Hepatocyte (in vitro differentiated cells): ENCODE data around the gene EXOC7. TPM values are rescaled to one million over a fixed set of nuclear protein-coding genes. Genes with fewer than 3 reads are reported as not detected.

Source experiments
- DNase-seq: peaks from one replicate; pipeline ENCODE4 v3.0.0-alpha.2; 2016; ENCODE audit warnings: low spot score
- H2AFZ ChIP-seq: fragments of 200-600 bp; sonication (generic); 2 replicates; pipeline ENCODE4 v1.6.0; 2016; ENCODE audit warnings: antibody characterized with exemption, mild to moderate bottlenecking
- H3K27ac ChIP-seq: fragments of 200-600 bp; sonication (generic); 2 replicates; pipeline ENCODE4 v1.5.1; 2016; ENCODE audit warnings: mild to moderate bottlenecking
- H3K27me3 ChIP-seq: fragments of 200-600 bp; sonication (generic); 2 replicates; pipeline ENCODE4 v1.6.1; 2016
- H3K36me3 ChIP-seq: fragments of 200-600 bp; sonication (generic); replicated peaks from 2 replicates; pipeline ENCODE4 v1.5.1; 2016; ENCODE audit warnings: low read depth; ENCODE audit not compliant: insufficient read depth
- H3K4me1 ChIP-seq: fragments of 200-600 bp; sonication (generic); 2 replicates; pipeline ENCODE4 v1.5.1; 2016; ENCODE audit warnings: mild to moderate bottlenecking, moderate library complexity; ENCODE audit not compliant: insufficient read depth
- H3K4me2 ChIP-seq: fragments of 200-600 bp; sonication (generic); 2 replicates; pipeline ENCODE4 v1.6.0; 2016
- H3K4me3 ChIP-seq: fragments of 200-600 bp; sonication (generic); 2 replicates; pipeline ENCODE4 v1.5.1; 2016; ENCODE audit warnings: mild to moderate bottlenecking
- H3K79me2 ChIP-seq: fragments of 200-600 bp; sonication (generic); 2 replicates; pipeline ENCODE4 v1.6.0; 2017; ENCODE audit warnings: mild to moderate bottlenecking
- H3K9me2 ChIP-seq: fragments of 200-600 bp; sonication (generic); replicated peaks from 2 replicates; pipeline ENCODE4 v1.6.0; 2017; ENCODE audit warnings: mild to moderate bottlenecking; ENCODE audit not compliant: insufficient read depth
- H3K9me3 ChIP-seq: fragments of 200-600 bp; sonication (generic); 2 replicates; pipeline ENCODE4 v1.5.1; 2016; ENCODE audit warnings: low read depth, mild to moderate bottlenecking
- H4K20me1 ChIP-seq: fragments of 200-600 bp; sonication (generic); 2 replicates; pipeline ENCODE4 v1.6.0; 2016; ENCODE audit warnings: mild to moderate bottlenecking; ENCODE audit not compliant: insufficient read depth, poor library complexity, severe bottlenecking
- EZH2 ChIP-seq: fragments of 200-600 bp; sonication (generic); IDR thresholded peaks from 2 replicates; pipeline ENCODE4 v1.6.1; 2016; ENCODE audit warnings: antibody characterized with exemption, mild to moderate bottlenecking, borderline replicate concordance
- EZH2phosphoT487 ChIP-seq: fragments of 200-600 bp; sonication (generic); IDR thresholded peaks from one replicate; pipeline ENCODE4 v1.6.1; 2018; ENCODE audit warnings: antibody characterized with exemption, mild to moderate bottlenecking, low read depth, moderate library complexity; ENCODE audit not compliant: unreplicated experiment, severe bottlenecking
- WGBS: methylation state at CpG from one replicate; pipeline ENCODE4 v1.1.6; 2016; ENCODE audit warnings: low lambda C conversion rate; ENCODE audit errors: missing lambda C conversion rate; 5-methylcytosine and 5-hydroxymethylcytosine counted together
- polyA plus RNA-seq: library from polyadenylated mRNA; unstranded; fragments of >200 nt; fragmentation: Nextera tagmentation; extraction: Ambion mirVana; gene quantifications from 2 replicates; pipeline ENCODE4 v1.2.1, GENCODE V29; 2016
- total RNA-seq: library from RNA; depleted of rRNA; stranded (reverse); fragments of >200 nt; gene quantifications from 2 replicates; pipeline ENCODE4 v1.2.3, GENCODE V29; 2014
- TF ChIP-seq, protein P1 (sequence below): fragments of 200-600 bp; sonication (generic); IDR thresholded peaks from 2 replicates; pipeline ENCODE4 v1.5.1; 2016; ENCODE audit warnings: antibody characterized with exemption, mild to moderate bottlenecking; ENCODE audit not compliant: poor library complexity

Gene EXOC7
- total and polyA plus RNA-seq, 2 experiments from 2014 or later = 92.9 to 95.6 TPM

DNA sequence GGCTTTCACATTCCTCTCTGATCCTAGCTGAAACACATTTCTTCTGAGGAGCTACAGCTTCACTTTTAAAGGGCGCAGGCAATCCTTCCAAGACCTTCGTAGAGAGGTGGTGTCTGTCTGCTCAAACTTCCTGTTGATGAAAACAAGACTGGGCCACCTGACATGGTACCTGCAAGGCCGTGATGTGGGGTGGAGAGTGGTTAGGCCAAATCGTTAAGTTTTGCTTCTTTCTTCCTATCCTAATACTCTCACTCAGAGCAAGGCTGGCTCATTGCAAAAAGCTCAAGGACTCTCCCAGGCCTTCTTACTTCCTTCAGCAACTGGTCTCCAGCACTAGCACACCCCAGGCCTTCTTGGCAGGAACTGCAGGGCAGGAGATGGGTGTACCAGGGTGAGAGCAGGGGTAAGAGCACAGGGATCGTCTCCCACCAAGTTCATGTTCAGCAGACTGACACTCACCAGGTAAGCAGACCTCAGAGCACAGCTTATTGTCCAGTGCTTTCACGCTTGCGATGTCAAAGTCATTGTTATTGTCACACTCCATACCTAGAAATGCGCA, 48.4 kb upstream of the EXOC7 start:
- H3K36me3 ChIP-seq = no peaks in the 10 kb centered on the region
- no peak overlapping the region for H3K27ac ChIP-seq
- 94% methylated on average over 8 of the region's 8 CpGs for WGBS

DNA sequence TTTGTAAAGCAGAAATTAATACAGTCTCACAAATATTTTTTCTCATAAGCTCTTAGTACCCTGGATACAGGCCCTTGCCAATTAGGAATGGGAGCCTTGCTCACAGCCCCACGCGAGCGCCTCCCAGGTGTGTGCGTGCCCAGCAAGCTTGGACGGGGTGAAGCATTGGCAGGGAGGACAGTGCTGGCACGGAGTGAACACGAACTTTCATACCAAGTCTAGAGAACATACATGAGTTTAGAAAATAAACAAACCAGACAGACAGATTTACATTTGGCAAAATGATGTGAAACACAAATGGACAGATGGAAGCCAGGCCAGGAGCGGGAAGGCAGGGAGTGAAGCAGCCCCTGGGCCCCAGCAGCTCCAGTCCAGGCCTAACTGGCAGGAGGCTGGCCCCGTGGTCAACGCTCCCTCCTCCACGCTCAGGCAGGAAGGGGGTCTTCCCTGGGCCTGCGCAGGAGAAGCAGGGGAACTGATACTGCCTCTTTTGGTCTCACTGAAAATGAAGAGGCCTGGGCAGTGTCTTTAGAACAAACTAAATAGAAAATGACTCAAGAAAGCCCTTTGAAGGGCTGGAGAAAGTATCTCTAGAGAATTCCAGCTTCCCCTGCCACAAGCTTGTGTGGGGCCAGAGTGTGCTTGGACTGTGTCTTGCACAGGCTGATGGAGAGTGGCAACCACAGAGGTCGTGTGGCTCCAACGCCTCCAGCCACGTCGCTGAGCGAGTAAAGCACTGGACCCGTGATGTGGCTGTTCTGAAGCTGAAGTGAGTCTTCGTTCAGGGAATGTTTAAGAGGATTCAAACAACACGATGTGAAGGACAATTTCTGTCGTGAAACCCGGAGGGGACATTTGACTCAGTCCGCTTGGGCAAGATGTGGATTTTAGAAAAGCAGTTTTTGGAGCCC, 47.4 kb upstream of the EXOC7 start:
- DNase-seq = no peak
- 85% methylated on average over 23 of the region's 23 CpGs for WGBS

More for the DNA sequence above, 48.4 kb upstream of the EXOC7 start:
- H2AFZ ChIP-seq = no peak overlapping the region
- DNase-seq = no peak
- no peaks in the 10 kb centered on the region for H3K9me2 ChIP-seq
- H3K4me2 ChIP-seq = no peak overlapping the region
- H3K4me3 ChIP-seq = no peak overlapping the region
- no peak for TF ChIP-seq EZH2phosphoT487
- TF ChIP-seq, protein P1, sequence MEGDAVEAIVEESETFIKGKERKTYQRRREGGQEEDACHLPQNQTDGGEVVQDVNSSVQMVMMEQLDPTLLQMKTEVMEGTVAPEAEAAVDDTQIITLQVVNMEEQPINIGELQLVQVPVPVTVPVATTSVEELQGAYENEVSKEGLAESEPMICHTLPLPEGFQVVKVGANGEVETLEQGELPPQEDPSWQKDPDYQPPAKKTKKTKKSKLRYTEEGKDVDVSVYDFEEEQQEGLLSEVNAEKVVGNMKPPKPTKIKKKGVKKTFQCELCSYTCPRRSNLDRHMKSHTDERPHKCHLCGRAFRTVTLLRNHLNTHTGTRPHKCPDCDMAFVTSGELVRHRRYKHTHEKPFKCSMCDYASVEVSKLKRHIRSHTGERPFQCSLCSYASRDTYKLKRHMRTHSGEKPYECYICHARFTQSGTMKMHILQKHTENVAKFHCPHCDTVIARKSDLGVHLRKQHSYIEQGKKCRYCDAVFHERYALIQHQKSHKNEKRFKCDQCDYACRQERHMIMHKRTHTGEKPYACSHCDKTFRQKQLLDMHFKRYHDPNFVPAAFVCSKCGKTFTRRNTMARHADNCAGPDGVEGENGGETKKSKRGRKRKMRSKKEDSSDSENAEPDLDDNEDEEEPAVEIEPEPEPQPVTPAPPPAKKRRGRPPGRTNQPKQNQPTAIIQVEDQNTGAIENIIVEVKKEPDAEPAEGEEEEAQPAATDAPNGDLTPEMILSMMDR = no peak
- TF ChIP-seq EZH2 = no peak
- no peaks in the 10 kb centered on the region for H3K79me2 ChIP-seq
- H4K20me1 ChIP-seq = no peaks in the 10 kb centered on the region
- no peaks in the 10 kb centered on the region for H3K9me3 ChIP-seq
- H3K27me3 ChIP-seq = no peaks in the 10 kb centered on the region
- no peaks in the 10 kb centered on the region for H3K4me1 ChIP-seq

DNA sequence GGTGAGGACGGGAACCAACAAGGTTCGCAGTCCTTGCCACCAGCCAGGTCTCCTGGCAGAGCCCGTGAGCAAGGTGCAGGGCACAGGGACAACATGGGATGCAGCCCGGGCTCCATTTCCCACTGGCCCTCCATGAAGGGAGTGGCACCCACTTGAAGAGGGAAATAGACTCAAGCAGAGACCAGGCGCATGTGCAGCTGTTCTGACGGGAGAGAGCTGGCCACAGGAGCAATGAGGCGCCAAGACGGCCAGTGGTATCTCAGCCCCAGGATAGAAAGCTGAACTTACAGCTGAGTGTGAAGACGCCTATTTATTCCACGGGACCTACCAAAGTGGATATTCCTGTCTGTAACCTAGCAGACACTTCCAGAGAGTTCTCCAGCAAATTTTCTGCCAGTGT, 45.6 kb upstream of the EXOC7 start:
- Histone ChIP-seq H3K79me2 (no peaks in the 10 kb centered on the region), H2AFZ (no peak overlapping the region), H3K4me2 (no peak overlapping the region), H3K9me3 (no peaks in the 10 kb centered on the region), H3K4me3 (no peak overlapping the region), H4K20me1 (no peaks in the 10 kb centered on the region), H3K27ac (no peak overlapping the region), H3K27me3 (no peaks in the 10 kb centered on the region), H3K4me1 (no peaks in the 10 kb centered on the region), H3K36me3 (no peaks in the 10 kb centered on the region), H3K9me2 (no peaks in the 10 kb centered on the region)
- no peak for DNase-seq
- TF ChIP-seq, protein P1 = no peak
- TF ChIP-seq EZH2 = no peak
- no peak for TF ChIP-seq EZH2phosphoT487
- WGBS = 98% methylated on average over 10 of the region's 10 CpGs

More for the DNA sequence above, 47.4 kb upstream of the EXOC7 start:
- no peaks in the 10 kb centered on the region for H3K4me1 ChIP-seq
- H3K4me3 ChIP-seq = no peak overlapping the region
- H3K36me3 ChIP-seq = no peaks in the 10 kb centered on the region
- no peaks in the 10 kb centered on the region for H3K9me3 ChIP-seq
- no peak for TF ChIP-seq EZH2phosphoT487
- TF ChIP-seq, protein P1 = no peak
- no peak for TF ChIP-seq EZH2
- peak overlapping the region; percentile 31 for H3K27ac ChIP-seq
- no peaks in the 10 kb centered on the region for H3K79me2 ChIP-seq
- H3K9me2 ChIP-seq = no peaks in the 10 kb centered on the region
- no peak overlapping the region for H3K4me2 ChIP-seq
- H3K27me3 ChIP-seq = no peaks in the 10 kb centered on the region
- no peak overlapping the region for H2AFZ ChIP-seq
- no peaks in the 10 kb centered on the region for H4K20me1 ChIP-seq
